Liver (tissue), 9 donors: ENCODE measurements around the gene STX7. TPM values are rescaled to one million over a fixed set of nuclear protein-coding genes. Genes with fewer than 3 reads are reported as not detected.

Source experiments
- DNase-seq: peaks from one replicate; pipeline ENCODE4 v3.0.0-alpha.2; 2017; ENCODE audit warnings: low spot score
- H3K27ac ChIP-seq, 2 donors: one replicate each; pipeline ENCODE4 v1.7.0; 2013; ENCODE audit warnings: inconsistent platforms in 2 of 2, low read length in 2 of 2, control low read depth in 1 of 2, low read depth in 1 of 2, mild to moderate bottlenecking in 1 of 2
- H3K27me3 ChIP-seq, 4 donors: one replicate each; pipeline versions ENCODE4 v1.6.1 to v1.7.0; 2013; ENCODE audit warnings: low read length in 3 of 4, inconsistent platforms in 1 of 4, mild to moderate bottlenecking in 1 of 4, moderate library complexity in 1 of 4; ENCODE audit not compliant: control insufficient read depth in 4 of 4, insufficient read depth in 4 of 4
- H3K36me3 ChIP-seq, 4 donors: one replicate each; pipeline versions ENCODE4 v1.6.1 to v1.7.0; 2013; ENCODE audit warnings: low read length in 3 of 4, mild to moderate bottlenecking in 3 of 4, low read depth in 1 of 4, moderate library complexity in 1 of 4; ENCODE audit not compliant: control insufficient read depth in 4 of 4, insufficient read depth in 3 of 4
- H3K4me1 ChIP-seq, 4 donors: one replicate each; pipeline versions ENCODE4 v1.6.1 to v1.7.0; 2013; ENCODE audit warnings: low read length in 3 of 4, mild to moderate bottlenecking in 3 of 4, moderate library complexity in 1 of 4; ENCODE audit not compliant: control insufficient read depth in 4 of 4, insufficient read depth in 4 of 4
- H3K4me3 ChIP-seq, 3 donors: one replicate each; pipeline versions ENCODE4 v1.6.1 to v1.7.0; 2013; ENCODE audit warnings: low read length in 3 of 3, control low read depth in 1 of 3, low read depth in 1 of 3, mild to moderate bottlenecking in 1 of 3
- H3K9ac ChIP-seq, 2 donors: one replicate each; pipeline ENCODE4 v1.7.0; 2013; ENCODE audit warnings: low read length in 2 of 2, mild to moderate bottlenecking in 2 of 2, moderate library complexity in 2 of 2, control low read depth in 1 of 2, low read depth in 1 of 2
- H3K9me3 ChIP-seq, 4 donors: one replicate each; pipeline versions ENCODE4 v1.6.1 to v1.7.0; 2013; ENCODE audit warnings: low read length in 3 of 4; ENCODE audit not compliant: control insufficient read depth in 4 of 4
- ATF3 ChIP-seq: IDR thresholded peaks from 2 replicates; pipeline ENCODE4 v1.6.1; 2016; ENCODE audit warnings: antibody characterized with exemption
- CTCF ChIP-seq: fragments of 150-350 bp; IDR thresholded peaks from 2 replicates; pipeline ENCODE4 v1.5.1; 2017; ENCODE audit warnings: improper control_type of control experiment, low read depth, low read length; ENCODE audit not compliant: missing input control
- EGR1 ChIP-seq, 2 donors: IDR thresholded peaks; 2 replicates each; pipeline ENCODE4 v1.6.1; 2016 to 2018; ENCODE audit warnings: antibody characterized with exemption in 2 of 2, low read depth in 2 of 2
- FOXA1 ChIP-seq: IDR thresholded peaks from 2 replicates; pipeline ENCODE4 v1.6.1; 2016; ENCODE audit warnings: antibody characterized with exemption
- FOXA2 ChIP-seq: IDR thresholded peaks from 2 replicates; pipeline ENCODE4 v1.6.1; 2016; ENCODE audit warnings: antibody characterized with exemption
- GABPA ChIP-seq, 2 donors: IDR thresholded peaks in 1 of 2; conservative IDR thresholded peaks in 1 of 2; 2 replicates each; pipeline ENCODE4 v1.6.1; 2016; ENCODE audit warnings: antibody characterized with exemption in 2 of 2, mild to moderate bottlenecking in 1 of 2, moderate library complexity in 1 of 2
- HNF4A ChIP-seq, 2 donors: conservative IDR thresholded peaks; 2 replicates each; pipeline ENCODE4 v1.6.1; 2016; ENCODE audit warnings: antibody characterized with exemption in 2 of 2, mild to moderate bottlenecking in 2 of 2
- HNF4G ChIP-seq: IDR thresholded peaks from 2 replicates; pipeline ENCODE4 v1.6.1; 2016; ENCODE audit warnings: antibody characterized with exemption
- JUND ChIP-seq, 2 donors: IDR thresholded peaks; 2 replicates each; pipeline ENCODE4 v1.6.1; 2016; ENCODE audit warnings: antibody characterized with exemption in 2 of 2
- MAX ChIP-seq: IDR thresholded peaks from 2 replicates; pipeline ENCODE4 v1.6.1; 2016; ENCODE audit warnings: antibody characterized with exemption
- NR2F2 ChIP-seq: IDR thresholded peaks from 2 replicates; pipeline ENCODE4 v1.6.1; 2016; ENCODE audit warnings: antibody characterized with exemption
- RAD21 ChIP-seq, 2 donors: IDR thresholded peaks; 2 replicates each; pipeline ENCODE4 v1.6.1; 2016; ENCODE audit warnings: antibody characterized with exemption in 2 of 2, mild to moderate bottlenecking in 2 of 2
- RXRA ChIP-seq, 2 donors: IDR thresholded peaks; 2 replicates each; pipeline ENCODE4 v1.6.1; 2017 to 2018; ENCODE audit warnings: antibody characterized with exemption in 2 of 2, mild to moderate bottlenecking in 1 of 2
- SP1 ChIP-seq: IDR thresholded peaks from 2 replicates; pipeline ENCODE4 v1.6.1; 2018; ENCODE audit warnings: antibody characterized with exemption, mild to moderate bottlenecking
- TAF1 ChIP-seq: conservative IDR thresholded peaks from 2 replicates; pipeline ENCODE4 v1.6.1; 2016; ENCODE audit warnings: antibody characterized with exemption, mild to moderate bottlenecking
- YY1 ChIP-seq: IDR thresholded peaks from 2 replicates; pipeline ENCODE4 v1.6.1; 2016; ENCODE audit warnings: antibody characterized with exemption, mild to moderate bottlenecking
- ZBTB33 ChIP-seq: IDR thresholded peaks from 2 replicates; pipeline ENCODE4 v1.6.1; 2016; ENCODE audit warnings: antibody characterized with exemption
- WGBS: extraction: QIAGEN DNeasy Blood & Tissue Kit; methylation state at CpG from one replicate; pipeline ENCODE4 v1.1.7; 2013; 5-methylcytosine and 5-hydroxymethylcytosine counted together
- polyA plus RNA-seq, 2 donors: library from polyadenylated mRNA; stranded (reverse) in 1 of 2; unstranded in 1 of 2; fragments of 200-250 nt in 1 of 2; fragments of >200 nt in 1 of 2; fragmentation: Nextera tagmentation in 1 of 2; extraction: Ambion mirVana in 1 of 2; gene quantifications; one replicate each; pipeline versions ENCODE4 v1.2.1 to v1.2.3, GENCODE V29; 2013 to 2015
- total RNA-seq, 2 donors: library from RNA; depleted of rRNA; stranded (reverse); fragments of >200 nt; gene quantifications; one replicate each; pipeline ENCODE4 v1.2.3, GENCODE V29; 2014
- donor health status: healthy.
- donor health status: healthy.
- donor health status: healthy.
- donor health status: healthy.
- donor health status: healthy.

Gene STX7
- total and polyA plus RNA-seq, 4 donors = 7.5 to 20.0 (median 14.3) TPM

DNA sequence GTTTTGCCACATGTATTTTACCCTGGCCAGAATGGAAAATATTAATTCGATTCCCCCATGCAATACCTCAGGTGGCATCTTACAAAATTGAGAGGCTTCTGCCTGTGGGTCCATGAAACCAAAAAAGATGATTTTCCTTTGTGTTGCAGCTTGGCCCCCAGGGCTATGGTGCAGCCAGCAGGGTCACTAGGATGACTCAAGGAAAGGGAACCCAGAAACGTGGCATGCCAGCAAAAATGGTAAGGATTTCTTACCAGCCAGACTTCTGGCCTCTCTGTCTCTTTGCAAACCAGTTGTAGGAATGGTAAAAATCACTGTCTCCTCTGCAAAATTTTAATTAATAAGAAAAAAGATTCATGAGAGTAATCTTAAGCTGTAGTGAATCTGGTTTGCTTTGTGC is 13.5 kb upstream of the STX7 start:
- no peaks in the 10 kb centered on the region for H3K27me3 ChIP-seq
- H3K4me3 ChIP-seq = no peak overlapping the region
- no peak for TF ChIP-seq FOXA1
- TF ChIP-seq GABPA (IDR thresholded peaks at IDR 0.05 in 1 of 2, conservative IDR thresholded peaks at IDR 0.05 in 1 of 2) = no peak
- TF ChIP-seq YY1 = no peak
- no peak for TF ChIP-seq HNF4A (conservative IDR thresholded peaks at IDR 0.05)
- TF ChIP-seq ZBTB33 = no peak
- TF ChIP-seq EGR1 (IDR thresholded peaks at IDR 0.05; ENCODE audit: low read depth in 2 of 2) = no peak
- no peak for TF ChIP-seq JUND (IDR thresholded peaks at IDR 0.05)
- no peak for TF ChIP-seq ATF3
- no peak for TF ChIP-seq HNF4G
- no peak for TF ChIP-seq RAD21 (IDR thresholded peaks at IDR 0.05)
- TF ChIP-seq FOXA2 = no peak
- no peak for TF ChIP-seq NR2F2
- TF ChIP-seq SP1 = no peak
- no peak for TF ChIP-seq RXRA (IDR thresholded peaks at IDR 0.05)

DNA sequence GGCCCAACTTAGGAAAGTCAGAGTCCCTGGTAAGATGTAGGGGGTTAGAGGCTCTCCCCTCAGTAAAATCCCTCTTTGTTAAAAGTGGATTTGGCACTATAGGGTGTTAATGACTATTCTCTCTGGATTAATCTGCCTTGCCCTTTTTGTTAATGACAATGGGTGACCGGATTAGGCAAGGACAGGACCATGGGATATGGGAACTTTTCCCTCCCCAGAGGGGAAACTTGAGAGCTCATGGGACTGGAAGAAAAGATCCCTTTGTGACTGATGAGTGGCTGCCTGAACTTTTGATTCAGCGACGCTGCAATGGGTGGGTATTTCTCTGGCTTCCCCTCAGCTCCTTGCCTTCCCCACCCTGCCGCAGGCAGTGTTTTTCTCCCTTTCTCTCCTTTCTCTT is 12.9 kb upstream of the STX7 start:
- DNase-seq = no peak
- Histone ChIP-seq H3K4me1 (peaks cover 0 to 3% (median 1%) of the 10 kb centered on the region in 4 donors), H3K36me3 (no peaks in the 10 kb centered on the region), H3K4me3 (no peak overlapping the region), H3K9ac (no peak overlapping the region), H3K27me3 (no peaks in the 10 kb centered on the region), H3K9me3 (no peaks in the 10 kb centered on the region), H3K27ac (no peak overlapping the region)
- 93% methylated on average over 4 of the region's 4 CpGs for WGBS
- TF ChIP-seq FOXA1 (no peak), NR2F2 (no peak), FOXA2 (no peak), RAD21 (IDR thresholded peaks at IDR 0.05) (no peak), MAX (no peak), TAF1 (no peak), ATF3 (no peak), HNF4A (conservative IDR thresholded peaks at IDR 0.05) (no peak), SP1 (no peak), ZBTB33 (no peak), RXRA (IDR thresholded peaks at IDR 0.05) (no peak), CTCF (no peak)

More for the DNA sequence above, 13.5 kb upstream of the STX7 start:
- WGBS = 79% methylated on average over 2 of the region's 2 CpGs
- Histone ChIP-seq H3K36me3 (no peaks in the 10 kb centered on the region), H3K9ac (no peak overlapping the region), H3K27ac (no peak overlapping the region), H3K9me3 (no peaks in the 10 kb centered on the region), H3K4me1 (peaks cover 0 to 3% (median 1%) of the 10 kb centered on the region in 4 donors)
- no peak for DNase-seq
